HG02588 (cell line): Measurements from ENCODE around the gene SLC45A2.

ENCODE experiments used
- ATAC-seq: cut with Tn5 transposase; IDR thresholded peaks from one replicate; pipeline ENCODE4 v1.9.1; 2021; ENCODE audit warnings: mild to moderate bottlenecking, moderate library complexity; ENCODE audit not compliant: unreplicated experiment

The SLC45A2 gene

GRCh38 chr5:34007621-34008600 is 23.4 kb upstream of the SLC45A2 start, which contains the start of gene AMACR:
Gene AMACR, minus strand, starts transcription at chr5:34008050. Its CDS starts 31 bp downstream, at chr5:34008019.
- ATAC-seq: peak; percentile 95

DNA sequence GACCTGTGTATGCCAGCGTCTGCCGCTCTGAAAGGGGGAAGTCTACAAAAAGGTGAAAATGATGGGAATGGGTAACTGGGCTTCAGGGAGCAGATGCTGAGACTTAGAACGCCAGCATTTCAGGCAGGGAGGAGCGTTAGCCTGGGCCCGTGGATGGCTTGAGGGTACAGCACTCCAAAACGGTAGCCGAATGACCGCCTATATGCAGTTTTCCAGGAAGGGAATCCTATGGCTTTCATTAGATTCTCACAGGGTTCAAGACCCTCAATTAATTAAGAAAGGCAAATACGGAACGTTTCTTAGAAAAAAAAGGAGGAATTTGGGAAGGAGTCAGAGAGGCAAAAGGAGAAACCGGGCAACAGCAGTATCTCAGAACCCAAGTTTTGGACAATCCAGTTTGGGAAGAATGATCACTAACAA is 22.7 kb upstream of the SLC45A2 start:
- no peak for ATAC-seq

DNA sequence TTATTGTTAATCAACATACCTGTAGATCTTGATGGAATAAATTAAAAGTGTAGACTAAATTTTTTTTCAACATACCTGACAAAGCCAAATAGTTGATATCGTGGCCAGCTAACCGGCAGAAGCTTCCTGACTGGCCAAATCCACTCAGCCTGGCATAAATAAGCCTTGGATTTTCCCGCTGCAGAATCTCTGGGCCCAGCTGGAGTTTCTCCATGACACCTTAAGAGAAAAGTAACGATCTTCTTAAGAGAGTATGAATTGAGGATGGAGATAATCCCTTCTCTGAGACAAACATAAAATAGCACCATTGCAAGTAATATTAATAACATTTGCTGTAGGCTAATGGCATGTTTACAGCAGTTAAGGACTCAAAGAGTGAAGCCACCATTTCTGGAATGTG is 21.2 kb upstream of the SLC45A2 start:
- no peak for ATAC-seq

- ATAC-seq: no peak
Measured at GRCh38 chr5:34005211-34005610, 20.7 kb upstream of the SLC45A2 start.

DNA sequence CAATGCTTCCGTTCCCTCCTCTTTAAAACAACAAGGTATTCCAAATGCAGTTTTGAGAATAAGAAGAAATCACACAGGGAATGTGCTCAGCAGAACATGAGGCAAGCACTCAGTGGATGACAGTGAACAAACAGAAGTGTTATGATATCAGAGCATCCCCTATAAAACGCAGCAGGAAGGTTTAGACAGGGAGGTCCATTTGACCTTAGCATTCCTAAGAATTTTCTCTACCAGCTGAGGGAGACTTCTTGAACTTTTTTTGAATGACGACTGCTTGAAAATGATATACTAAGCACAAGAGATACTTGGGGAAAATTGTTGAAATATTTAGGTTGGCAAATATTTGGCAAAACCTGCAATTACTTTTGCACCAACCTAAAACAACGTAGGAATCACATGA is 19.4 kb upstream of the SLC45A2 start:
- ATAC-seq: no peak

- ATAC-seq: no peak
Measured at GRCh38 chr5:34002629-34003328, 18.3 kb upstream of the SLC45A2 start.

DNA sequence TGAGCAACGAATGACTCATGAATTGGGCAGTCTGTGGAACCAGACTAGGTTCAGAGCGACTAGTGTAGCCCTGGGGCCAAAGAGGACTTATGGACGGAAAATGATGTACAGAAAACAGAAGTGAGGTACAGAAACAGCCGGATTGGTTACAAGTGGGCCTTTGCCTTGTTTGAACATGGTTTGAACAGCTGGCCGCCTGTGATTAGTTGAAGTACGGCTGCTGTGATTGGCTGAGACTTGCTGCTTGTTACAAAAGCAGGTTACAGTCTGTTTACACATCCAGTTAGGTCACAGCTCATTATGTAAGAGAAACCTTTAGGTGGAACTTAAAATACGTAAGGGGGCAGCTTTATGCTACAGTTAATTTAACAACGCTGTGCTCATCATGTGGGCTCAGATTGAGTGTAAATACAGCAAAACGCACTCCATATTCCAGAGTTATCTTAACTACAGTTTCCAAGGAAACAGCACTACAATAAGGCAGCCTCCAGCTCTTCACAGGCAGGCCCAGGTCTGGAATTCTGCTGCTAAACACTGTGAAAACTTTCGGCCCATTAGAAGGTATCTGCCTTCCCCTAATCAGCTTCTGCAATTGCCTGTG is 16.8 kb upstream of the SLC45A2 start:
- no peak for ATAC-seq

DNA sequence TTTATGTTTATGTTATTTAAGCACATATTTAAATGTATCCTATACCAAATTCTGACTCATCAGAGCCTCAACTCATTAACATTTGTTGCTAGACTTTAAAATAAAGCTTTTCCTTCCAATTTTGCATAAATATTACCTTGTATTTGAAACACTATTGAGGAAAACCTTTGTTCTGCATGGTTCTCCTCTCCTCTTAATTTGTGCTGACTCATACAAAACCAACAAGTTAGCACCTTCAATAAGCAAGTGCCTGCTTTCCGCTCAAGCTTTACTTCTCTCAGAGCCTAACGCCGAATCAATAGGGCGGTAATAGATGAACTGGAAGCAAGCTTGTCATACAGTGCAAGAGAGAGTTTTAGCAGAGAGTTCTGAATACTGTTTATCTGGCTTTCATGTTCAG is 15.5 kb upstream of the SLC45A2 start:
- ATAC-seq: no peak

DNA sequence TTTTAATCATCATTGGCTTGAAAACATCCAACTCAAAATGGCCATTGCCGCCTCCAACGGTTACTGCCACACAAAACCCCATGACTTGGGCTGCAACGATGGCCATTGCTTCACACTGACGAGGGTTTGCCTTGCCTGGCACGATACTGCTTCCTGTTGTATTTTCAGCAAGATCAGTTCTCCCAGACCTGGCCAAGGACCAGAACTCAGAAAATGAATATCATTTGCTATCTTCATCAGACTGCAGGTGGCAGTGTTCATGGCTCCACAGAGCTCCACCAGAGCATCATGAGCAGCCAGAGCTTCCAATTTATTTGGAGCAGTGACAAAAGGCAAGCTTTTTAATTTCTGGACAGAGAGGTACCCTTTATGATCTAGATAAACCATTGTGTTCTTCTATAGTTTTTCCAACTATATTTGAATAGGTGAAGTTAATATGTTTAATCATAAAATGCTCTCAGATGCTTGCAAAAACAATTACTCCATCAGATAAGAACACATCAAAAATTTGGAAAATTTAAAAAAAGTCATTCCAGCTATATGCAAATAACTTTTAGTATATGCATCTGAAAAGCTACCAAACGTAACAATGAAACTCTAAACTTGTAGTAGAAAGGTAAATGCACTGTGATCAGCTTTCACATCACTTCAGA is 13.0 kb upstream of the SLC45A2 start:
- peak; percentile 59 for ATAC-seq

- no peak for ATAC-seq
Measured at GRCh38 chr5:33995865-33996264, 11.4 kb upstream of the SLC45A2 start.

DNA sequence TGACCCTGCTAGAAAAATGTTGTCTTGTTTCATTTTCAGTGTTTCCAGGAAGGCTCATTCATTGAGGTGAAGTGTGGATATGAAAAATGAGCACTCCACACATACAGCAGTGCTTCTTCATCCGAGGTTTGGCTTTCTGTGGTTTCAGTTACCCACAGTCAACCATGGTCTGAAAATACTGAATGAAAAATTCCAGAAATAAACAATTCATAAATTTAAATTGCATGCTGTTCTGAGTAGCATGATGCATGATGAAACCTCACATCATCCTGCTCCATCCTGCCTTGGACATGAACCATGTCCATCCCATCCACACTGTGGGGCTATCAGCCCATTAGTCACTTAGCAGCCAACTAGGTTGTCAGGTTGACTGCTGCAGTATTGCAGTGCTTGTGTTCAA is 10.4 kb upstream of the SLC45A2 start:
- ATAC-seq: no peak

GRCh38 chr5:33992864-33993263 is 8.4 kb upstream of the SLC45A2 start:
- ATAC-seq: no peak

DNA sequence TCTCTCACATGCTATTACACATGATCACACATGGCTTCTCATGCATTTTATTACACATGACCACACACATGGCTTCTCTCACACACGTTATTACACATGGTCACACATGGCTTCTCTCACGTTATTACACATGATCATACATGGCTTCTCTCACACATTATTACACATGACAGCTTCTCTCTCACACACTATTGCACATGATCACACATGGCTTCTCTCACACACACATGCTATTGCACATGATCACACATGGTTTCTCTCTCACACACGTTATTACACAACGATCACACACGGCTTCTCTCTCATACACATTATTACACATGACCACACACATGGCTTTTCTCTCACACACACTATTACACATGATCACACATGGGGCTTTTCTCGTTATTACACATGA is 954 bp upstream of the SLC45A2 start:
- ATAC-seq: no peak

DNA sequence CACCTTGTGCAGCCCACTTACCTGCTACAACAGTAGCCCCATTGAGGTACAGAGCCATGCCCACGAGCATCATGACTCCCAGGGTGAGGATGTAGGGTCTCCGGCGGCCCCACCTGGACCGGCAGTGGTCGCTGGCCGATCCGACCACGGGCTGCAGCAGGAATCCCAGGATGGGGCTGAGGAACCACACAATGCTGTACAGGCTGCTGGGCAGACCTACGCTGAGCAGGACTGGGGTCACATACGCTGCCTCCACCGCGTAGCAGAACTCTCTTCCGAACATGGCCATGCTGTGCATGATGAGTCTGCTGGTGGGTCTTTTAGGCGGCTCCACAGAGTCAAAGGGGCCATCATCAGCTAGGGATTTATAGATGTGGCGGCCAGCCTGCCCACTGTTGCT is 315 bp downstream of the SLC45A2 start:
- ATAC-seq: no peak

GRCh38 chr5:33981408-33982162 is 2.9 kb downstream of the SLC45A2 start:
- ATAC-seq: no peak

- ATAC-seq: no peak
Measured at GRCh38 chr5:33980030-33980429, 4.5 kb downstream of the SLC45A2 start.

- ATAC-seq: no peak
Measured at GRCh38 chr5:33978306-33978705, 6.2 kb downstream of the SLC45A2 start.

DNA sequence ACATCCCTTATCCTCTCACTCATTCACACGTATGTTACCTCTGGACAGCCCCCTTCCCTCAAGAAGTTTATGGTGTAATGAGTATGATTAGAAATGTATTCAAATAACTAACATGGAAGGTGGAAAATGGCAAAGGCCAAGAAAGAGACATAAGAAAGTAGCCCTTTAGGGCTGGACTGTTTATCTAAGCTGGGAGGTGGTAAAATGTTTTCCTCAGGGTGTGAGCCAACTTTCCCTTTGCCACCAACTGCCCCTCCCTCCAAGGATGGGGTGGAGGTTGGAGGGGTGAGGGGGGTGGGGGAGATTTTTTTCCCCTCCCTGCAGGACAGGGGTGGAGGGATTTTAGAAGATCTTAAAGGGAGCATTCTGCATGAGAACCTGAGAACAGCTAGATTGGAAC is 8.2 kb downstream of the SLC45A2 start:
- no peak for ATAC-seq

GRCh38 chr5:33975852-33976251 is 8.6 kb downstream of the SLC45A2 start:
- no peak for ATAC-seq

GRCh38 chr5:33973271-33973670 is 11.2 kb downstream of the SLC45A2 start:
- no peak for ATAC-seq
